Measurements from ENCODE around the gene LGALS3BP. TPM values are rescaled to one million over a fixed set of nuclear protein-coding genes. Genes with fewer than 3 reads are reported as not detected.

The LGALS3BP gene
- total RNA-seq, 1 experiment from 2014 or later: 57.9 TPM

DNA sequence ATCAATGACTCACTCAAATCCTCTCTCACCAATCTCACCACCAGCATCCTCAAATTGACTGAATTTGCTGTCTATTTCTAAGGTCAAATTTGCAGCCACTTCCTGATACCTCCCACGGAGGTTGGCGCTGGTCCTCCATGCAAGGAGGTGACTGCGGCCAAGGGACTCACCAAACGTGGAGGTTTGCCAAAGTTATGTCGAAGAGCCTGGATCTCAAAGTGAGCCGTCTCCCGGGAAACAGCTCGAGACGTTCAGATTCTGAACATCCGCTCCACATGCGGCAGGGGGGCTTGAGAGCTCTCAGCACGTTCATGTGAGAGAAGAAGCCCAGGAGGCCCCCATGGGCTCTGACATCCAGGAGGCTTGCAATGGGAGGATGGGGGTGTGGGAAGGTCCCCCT, 22.6 kb downstream of the LGALS3BP start:
- no peaks in the 10 kb centered on the region for H3K36me3 Mint-ChIP-seq
- H3K9me3 Mint-ChIP-seq: no peaks in the 10 kb centered on the region
- no peaks in the 10 kb centered on the region for H3K4me1 Mint-ChIP-seq
- no peaks in the 10 kb centered on the region; the same call in 1 of the 2 replicates for H3K27me3 Mint-ChIP-seq (ENCODE audit: low read depth)
- ATAC-seq (no peak), DNase-seq (ENCODE audit: low spot score) (no peak)
- H3K4me3 Mint-ChIP-seq: no peak overlapping the region
- CTCF ChIA-PET: interaction anchor here (0.8 to 1.0 kb wide), 2 partner anchors 10 to 91 kb away, joined by 3 to 6 read pairs; no protein-coding TSS in a partner anchor
- TF ChIP-seq SP1 (CRISPR knock-in tag; conservative IDR thresholded peaks at IDR 0.05) (no peak), GABPB1 (CRISPR knock-in tag; IDR thresholded peaks at IDR 0.05) (no peak), ETV6 (CRISPR knock-in tag; IDR thresholded peaks at IDR 0.05) (no peak), SMAD4 (CRISPR knock-in tag; IDR thresholded peaks at IDR 0.05) (no peak), KAT7 (CRISPR knock-in tag; IDR thresholded peaks at IDR 0.05; ENCODE audit: borderline replicate concordance) (no peak), RORB (CRISPR knock-in tag; IDR thresholded peaks at IDR 0.05) (no peak), TCF7 (CRISPR knock-in tag; IDR thresholded peaks at IDR 0.05; ENCODE audit: low read depth) (no peak), ZNF423 (CRISPR knock-in tag; IDR thresholded peaks at IDR 0.05) (no peak), ZBTB21 (CRISPR knock-in tag; IDR thresholded peaks at IDR 0.05; ENCODE audit: borderline replicate concordance) (no peak), ZNF219 (CRISPR knock-in tag; IDR thresholded peaks at IDR 0.05; ENCODE audit: borderline replicate concordance) (no peak), NR1H2 (CRISPR knock-in tag; IDR thresholded peaks at IDR 0.05) (no peak), SMAD3 (CRISPR knock-in tag; IDR thresholded peaks at IDR 0.05; ENCODE audit: borderline replicate concordance) (no peak), NFATC4 (CRISPR knock-in tag; IDR thresholded peaks at IDR 0.05) (no peak), ZNF263 (CRISPR knock-in tag; IDR thresholded peaks at IDR 0.05; ENCODE audit: low read depth) (no peak)
- TF ChIP-seq, protein P1, sequence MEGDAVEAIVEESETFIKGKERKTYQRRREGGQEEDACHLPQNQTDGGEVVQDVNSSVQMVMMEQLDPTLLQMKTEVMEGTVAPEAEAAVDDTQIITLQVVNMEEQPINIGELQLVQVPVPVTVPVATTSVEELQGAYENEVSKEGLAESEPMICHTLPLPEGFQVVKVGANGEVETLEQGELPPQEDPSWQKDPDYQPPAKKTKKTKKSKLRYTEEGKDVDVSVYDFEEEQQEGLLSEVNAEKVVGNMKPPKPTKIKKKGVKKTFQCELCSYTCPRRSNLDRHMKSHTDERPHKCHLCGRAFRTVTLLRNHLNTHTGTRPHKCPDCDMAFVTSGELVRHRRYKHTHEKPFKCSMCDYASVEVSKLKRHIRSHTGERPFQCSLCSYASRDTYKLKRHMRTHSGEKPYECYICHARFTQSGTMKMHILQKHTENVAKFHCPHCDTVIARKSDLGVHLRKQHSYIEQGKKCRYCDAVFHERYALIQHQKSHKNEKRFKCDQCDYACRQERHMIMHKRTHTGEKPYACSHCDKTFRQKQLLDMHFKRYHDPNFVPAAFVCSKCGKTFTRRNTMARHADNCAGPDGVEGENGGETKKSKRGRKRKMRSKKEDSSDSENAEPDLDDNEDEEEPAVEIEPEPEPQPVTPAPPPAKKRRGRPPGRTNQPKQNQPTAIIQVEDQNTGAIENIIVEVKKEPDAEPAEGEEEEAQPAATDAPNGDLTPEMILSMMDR (IDR thresholded peaks at IDR 0.05): no peak
- TF ChIP-seq, protein P2, sequence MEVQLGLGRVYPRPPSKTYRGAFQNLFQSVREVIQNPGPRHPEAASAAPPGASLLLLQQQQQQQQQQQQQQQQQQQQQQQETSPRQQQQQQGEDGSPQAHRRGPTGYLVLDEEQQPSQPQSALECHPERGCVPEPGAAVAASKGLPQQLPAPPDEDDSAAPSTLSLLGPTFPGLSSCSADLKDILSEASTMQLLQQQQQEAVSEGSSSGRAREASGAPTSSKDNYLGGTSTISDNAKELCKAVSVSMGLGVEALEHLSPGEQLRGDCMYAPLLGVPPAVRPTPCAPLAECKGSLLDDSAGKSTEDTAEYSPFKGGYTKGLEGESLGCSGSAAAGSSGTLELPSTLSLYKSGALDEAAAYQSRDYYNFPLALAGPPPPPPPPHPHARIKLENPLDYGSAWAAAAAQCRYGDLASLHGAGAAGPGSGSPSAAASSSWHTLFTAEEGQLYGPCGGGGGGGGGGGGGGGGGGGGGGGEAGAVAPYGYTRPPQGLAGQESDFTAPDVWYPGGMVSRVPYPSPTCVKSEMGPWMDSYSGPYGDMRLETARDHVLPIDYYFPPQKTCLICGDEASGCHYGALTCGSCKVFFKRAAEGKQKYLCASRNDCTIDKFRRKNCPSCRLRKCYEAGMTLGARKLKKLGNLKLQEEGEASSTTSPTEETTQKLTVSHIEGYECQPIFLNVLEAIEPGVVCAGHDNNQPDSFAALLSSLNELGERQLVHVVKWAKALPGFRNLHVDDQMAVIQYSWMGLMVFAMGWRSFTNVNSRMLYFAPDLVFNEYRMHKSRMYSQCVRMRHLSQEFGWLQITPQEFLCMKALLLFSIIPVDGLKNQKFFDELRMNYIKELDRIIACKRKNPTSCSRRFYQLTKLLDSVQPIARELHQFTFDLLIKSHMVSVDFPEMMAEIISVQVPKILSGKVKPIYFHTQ (CRISPR knock-in tag; IDR thresholded peaks at IDR 0.05): no peak
- TF ChIP-seq, protein P3, sequence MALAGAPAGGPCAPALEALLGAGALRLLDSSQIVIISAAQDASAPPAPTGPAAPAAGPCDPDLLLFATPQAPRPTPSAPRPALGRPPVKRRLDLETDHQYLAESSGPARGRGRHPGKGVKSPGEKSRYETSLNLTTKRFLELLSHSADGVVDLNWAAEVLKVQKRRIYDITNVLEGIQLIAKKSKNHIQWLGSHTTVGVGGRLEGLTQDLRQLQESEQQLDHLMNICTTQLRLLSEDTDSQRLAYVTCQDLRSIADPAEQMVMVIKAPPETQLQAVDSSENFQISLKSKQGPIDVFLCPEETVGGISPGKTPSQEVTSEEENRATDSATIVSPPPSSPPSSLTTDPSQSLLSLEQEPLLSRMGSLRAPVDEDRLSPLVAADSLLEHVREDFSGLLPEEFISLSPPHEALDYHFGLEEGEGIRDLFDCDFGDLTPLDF (CRISPR knock-in tag; IDR thresholded peaks at IDR 0.05): no peak
- TF ChIP-seq, protein P4, sequence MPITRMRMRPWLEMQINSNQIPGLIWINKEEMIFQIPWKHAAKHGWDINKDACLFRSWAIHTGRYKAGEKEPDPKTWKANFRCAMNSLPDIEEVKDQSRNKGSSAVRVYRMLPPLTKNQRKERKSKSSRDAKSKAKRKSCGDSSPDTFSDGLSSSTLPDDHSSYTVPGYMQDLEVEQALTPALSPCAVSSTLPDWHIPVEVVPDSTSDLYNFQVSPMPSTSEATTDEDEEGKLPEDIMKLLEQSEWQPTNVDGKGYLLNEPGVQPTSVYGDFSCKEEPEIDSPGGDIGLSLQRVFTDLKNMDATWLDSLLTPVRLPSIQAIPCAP (CRISPR knock-in tag; IDR thresholded peaks at IDR 0.05): no peak
- TF ChIP-seq, protein P5, sequence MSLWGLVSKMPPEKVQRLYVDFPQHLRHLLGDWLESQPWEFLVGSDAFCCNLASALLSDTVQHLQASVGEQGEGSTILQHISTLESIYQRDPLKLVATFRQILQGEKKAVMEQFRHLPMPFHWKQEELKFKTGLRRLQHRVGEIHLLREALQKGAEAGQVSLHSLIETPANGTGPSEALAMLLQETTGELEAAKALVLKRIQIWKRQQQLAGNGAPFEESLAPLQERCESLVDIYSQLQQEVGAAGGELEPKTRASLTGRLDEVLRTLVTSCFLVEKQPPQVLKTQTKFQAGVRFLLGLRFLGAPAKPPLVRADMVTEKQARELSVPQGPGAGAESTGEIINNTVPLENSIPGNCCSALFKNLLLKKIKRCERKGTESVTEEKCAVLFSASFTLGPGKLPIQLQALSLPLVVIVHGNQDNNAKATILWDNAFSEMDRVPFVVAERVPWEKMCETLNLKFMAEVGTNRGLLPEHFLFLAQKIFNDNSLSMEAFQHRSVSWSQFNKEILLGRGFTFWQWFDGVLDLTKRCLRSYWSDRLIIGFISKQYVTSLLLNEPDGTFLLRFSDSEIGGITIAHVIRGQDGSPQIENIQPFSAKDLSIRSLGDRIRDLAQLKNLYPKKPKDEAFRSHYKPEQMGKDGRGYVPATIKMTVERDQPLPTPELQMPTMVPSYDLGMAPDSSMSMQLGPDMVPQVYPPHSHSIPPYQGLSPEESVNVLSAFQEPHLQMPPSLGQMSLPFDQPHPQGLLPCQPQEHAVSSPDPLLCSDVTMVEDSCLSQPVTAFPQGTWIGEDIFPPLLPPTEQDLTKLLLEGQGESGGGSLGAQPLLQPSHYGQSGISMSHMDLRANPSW (CRISPR knock-in tag; conservative IDR thresholded peaks at IDR 0.05; ENCODE audit: low read depth): no peak
- TF ChIP-seq, protein P6, sequence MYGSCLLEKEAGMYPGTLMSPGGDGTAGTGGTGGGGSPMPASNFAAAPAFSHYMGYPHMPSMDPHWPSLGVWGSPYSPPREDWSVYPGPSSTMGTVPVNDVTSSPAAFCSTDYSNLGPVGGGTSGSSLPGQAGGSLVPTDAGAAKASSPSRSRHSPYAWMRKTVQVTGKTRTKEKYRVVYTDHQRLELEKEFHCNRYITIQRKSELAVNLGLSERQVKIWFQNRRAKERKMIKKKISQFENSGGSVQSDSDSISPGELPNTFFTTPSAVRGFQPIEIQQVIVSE (CRISPR knock-in tag; IDR thresholded peaks at IDR 0.05; ENCODE audit: borderline replicate concordance): no peak
- H3K27ac Mint-ChIP-seq: no peak overlapping the region
- POLR2A ChIA-PET: no interaction called here

Measured in WTC11 (cell line).